Muscle layer of duodenum (tissue), 2 donors: Measurements from ENCODE around the gene KIF26B.

Source experiments
- H3K27ac ChIP-seq: one replicate; pipeline ENCODE4 v1.7.0; 2013; ENCODE audit warnings: mild to moderate bottlenecking, low read length
- H3K27me3 ChIP-seq: one replicate; pipeline ENCODE4 v1.7.0; 2013; ENCODE audit warnings: low read depth, mild to moderate bottlenecking, control low read depth, low read length
- H3K36me3 ChIP-seq, 2 donors: one replicate each; pipeline ENCODE4 v1.7.0; 2013; ENCODE audit warnings: low read length in 2 of 2, control low read depth in 1 of 2, mild to moderate bottlenecking in 1 of 2; ENCODE audit not compliant: insufficient read depth in 2 of 2, control insufficient read depth in 1 of 2
- H3K4me1 ChIP-seq, 2 donors: one replicate each; pipeline ENCODE4 v1.7.0; 2013; ENCODE audit warnings: low read length in 2 of 2, mild to moderate bottlenecking in 2 of 2, control low read depth in 1 of 2, moderate library complexity in 1 of 2; ENCODE audit not compliant: insufficient read depth in 2 of 2, control insufficient read depth in 1 of 2
- H3K4me3 ChIP-seq, 2 donors: one replicate each; pipeline ENCODE4 v1.7.0; 2013; ENCODE audit warnings: low read length in 2 of 2, low read depth in 1 of 2, mild to moderate bottlenecking in 1 of 2
- H3K9me3 ChIP-seq, 2 donors: one replicate each; pipeline ENCODE4 v1.7.0; 2013; ENCODE audit warnings: low read length in 2 of 2, control low read depth in 1 of 2, mild to moderate bottlenecking in 1 of 2; ENCODE audit not compliant: control insufficient read depth in 1 of 2
- donor health status: healthy.

Gene KIF26B

DNA sequence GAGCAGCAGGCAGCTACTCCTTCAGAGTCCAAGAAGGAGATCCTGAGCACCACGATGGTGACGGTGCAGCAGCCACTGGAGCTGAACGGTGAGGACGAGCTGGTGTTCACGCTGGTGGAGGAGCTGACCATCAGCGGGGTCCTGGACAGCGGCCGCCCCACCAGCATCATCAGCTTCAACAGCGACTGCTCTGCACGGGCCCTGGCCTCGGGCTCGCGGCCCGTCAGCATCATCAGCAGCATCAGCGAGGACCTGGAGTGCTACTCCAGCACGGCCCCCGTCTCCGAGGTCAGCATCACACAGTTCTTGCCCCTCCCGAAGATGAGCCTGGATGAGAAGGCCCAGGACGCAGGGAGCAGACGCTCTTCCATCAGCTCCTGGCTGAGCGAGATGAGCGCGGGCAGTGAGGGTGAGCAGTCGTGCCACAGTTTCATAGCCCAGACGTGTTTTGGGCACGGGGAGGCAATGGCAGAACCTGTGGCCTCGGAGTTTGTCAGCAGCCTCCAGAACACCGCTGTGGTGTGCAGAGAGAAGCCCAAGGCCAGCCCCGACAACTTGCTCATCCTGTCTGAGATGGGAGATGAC is 531.8 kb downstream of the KIF26B start:
- Histone ChIP-seq H3K27ac (no peak overlapping the region), H3K36me3 (no peaks in the 10 kb centered on the region), H3K27me3 (no peaks in the 10 kb centered on the region), H3K9me3 (no peaks in the 10 kb centered on the region), H3K4me3 (no peak overlapping the region), H3K4me1 (peaks cover 0 to 13% of the 10 kb centered on the region in 2 donors)

DNA sequence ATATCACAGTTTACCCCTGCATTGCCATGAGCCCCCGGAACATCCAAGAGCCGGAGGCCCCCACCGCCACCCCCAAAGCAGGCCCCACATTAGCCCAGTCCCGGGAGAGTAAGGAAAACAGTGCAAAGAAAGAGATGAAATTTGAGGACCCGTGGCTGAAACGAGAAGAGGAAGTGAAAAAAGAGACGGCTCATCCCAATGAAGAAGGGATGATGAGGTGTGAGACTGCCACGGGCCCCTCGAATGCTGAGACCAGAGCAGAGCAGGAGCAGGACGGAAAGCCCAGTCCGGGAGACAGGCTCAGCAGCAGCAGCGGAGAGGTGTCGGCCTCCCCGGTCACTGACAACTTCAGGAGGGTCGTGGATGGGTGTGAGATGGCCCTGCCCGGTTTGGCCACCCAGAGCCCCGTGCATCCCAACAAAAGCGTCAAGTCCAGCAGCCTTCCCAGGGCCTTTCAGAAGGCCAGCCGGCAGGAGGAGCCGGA is 532.4 kb downstream of the KIF26B start:
- no peaks in the 10 kb centered on the region for H3K9me3 ChIP-seq
- peaks cover 0 to 13% of the 10 kb centered on the region in 2 donors for H3K4me1 ChIP-seq
- H3K36me3 ChIP-seq: no peaks in the 10 kb centered on the region
- H3K27ac ChIP-seq: no peak overlapping the region
- H3K27me3 ChIP-seq: no peaks in the 10 kb centered on the region
- no peak overlapping the region for H3K4me3 ChIP-seq

DNA sequence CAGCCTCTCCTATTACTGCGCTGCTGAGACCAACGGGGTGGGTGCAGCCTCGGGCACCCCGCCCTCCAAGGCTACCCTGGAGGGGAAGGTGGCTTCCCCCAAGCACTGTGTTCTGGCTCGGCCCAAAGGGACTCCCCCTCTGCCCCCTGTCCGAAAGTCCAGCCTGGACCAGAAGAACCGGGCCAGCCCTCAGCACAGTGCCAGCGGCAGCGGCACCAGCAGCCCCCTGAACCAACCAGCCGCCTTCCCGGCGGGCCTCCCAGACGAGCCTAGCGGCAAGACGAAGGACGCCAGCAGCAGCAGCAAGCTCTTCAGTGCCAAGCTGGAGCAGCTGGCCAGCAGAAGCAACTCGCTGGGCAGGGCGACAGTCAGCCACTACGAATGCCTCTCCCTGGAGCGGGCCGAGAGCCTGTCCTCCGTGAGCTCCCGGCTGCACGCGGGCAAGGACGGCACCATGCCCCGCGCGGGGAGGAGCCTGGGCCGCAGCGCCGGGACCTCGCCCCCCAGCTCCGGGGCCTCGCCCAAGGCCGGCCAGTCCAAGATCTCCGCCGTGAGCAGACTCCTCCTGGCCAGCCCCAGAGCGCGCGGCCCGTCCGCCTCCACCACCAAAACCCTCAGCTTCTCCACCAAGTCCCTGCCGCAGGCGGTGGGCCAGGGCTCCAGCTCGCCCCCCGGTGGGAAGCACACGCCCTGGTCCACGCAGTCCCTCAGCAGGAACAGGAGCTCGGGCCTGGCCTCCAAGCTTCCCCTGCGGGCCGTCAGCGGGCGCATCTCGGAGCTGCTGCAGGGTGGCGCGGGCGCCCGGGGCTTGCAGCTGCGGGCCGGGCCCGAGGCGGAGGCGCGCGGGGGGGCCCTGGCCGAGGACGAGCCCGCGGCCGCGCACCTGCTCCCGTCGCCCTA is 533.1 kb downstream of the KIF26B start:
- no peaks in the 10 kb centered on the region for H3K9me3 ChIP-seq
- H3K27me3 ChIP-seq: no peaks in the 10 kb centered on the region
- no peak overlapping the region for H3K27ac ChIP-seq
- H3K4me3 ChIP-seq: no peak overlapping the region
- H3K4me1 ChIP-seq: peaks cover 0 to 13% of the 10 kb centered on the region in 2 donors
- H3K36me3 ChIP-seq: no peaks in the 10 kb centered on the region

DNA sequence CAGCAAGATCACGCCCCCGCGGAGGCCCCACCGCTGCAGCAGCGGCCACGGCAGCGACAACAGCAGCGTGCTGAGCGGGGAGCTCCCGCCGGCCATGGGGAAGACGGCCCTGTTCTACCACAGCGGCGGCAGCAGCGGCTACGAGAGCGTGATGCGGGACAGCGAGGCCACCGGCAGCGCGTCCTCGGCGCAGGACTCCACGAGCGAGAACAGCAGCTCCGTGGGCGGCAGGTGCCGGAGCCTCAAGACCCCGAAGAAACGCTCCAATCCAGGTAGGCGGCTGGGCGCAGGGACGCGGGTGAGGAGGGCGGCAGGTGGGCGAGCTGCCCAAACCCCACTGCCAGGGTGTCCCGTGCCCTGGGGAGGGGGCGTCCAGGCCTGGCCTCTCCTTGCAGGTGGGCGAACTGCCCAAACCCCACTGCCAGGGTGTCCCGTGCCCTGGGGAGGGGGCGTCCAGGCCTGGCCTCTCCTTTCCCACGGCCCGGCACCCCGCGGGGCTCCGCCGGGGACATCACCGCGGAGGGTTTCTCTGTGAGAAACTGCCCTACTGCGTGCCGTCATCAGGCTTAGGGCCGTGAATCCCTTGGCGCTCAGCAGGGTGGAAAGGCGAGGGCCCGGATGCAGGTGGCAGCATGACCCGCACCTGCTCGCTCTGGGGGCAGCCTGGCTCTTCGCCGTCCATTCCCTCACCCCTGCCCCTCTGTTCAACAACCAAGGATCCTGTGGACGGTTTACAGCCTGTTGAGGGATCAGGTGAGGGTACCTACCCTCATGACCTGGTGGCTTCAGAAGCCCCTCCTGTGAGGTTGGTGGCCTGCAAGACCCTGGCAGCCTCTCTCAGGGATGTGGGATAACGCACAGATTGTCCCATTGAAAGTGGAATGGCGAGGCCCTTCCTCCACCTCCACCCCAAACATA is 534.0 kb downstream of the KIF26B start:
- H3K4me3 ChIP-seq: no peak overlapping the region
- no peaks in the 10 kb centered on the region for H3K27me3 ChIP-seq
- no peak overlapping the region for H3K27ac ChIP-seq
- H3K9me3 ChIP-seq: no peaks in the 10 kb centered on the region
- H3K4me1 ChIP-seq: peaks cover 0 to 4% of the 10 kb centered on the region in 2 donors
- no peaks in the 10 kb centered on the region for H3K36me3 ChIP-seq

DNA sequence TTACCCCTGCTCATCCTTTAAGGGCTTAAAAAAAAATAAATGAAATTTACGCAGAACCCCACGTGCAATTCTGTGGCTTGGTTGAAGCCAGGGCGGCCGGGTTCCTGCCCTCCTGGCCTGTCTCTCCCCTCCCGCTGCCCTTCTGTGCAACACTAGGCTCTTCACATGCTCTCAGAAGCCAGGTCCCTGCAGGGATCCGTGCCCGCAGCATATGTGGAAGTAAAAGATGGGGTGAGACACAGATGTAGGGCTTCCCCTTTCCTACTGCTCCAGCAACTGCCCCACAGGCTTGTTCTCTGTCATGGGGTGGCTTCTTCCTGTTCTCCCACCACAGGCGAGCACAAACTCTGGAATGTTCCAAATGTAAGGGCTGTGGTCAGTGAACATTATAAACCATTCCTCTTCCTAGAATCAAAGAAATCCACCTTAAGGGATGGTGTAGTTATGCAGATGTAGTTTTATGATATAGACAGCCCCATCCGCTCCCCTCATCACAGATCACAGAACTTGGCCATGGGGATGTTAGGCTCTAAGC is 535.4 kb downstream of the KIF26B start:
- Histone ChIP-seq H3K9me3 (no peaks in the 10 kb centered on the region), H3K36me3 (no peaks in the 10 kb centered on the region), H3K4me3 (no peak overlapping the region), H3K27me3 (no peaks in the 10 kb centered on the region), H3K4me1 (no peaks in the 10 kb centered on the region), H3K27ac (no peak overlapping the region)

DNA sequence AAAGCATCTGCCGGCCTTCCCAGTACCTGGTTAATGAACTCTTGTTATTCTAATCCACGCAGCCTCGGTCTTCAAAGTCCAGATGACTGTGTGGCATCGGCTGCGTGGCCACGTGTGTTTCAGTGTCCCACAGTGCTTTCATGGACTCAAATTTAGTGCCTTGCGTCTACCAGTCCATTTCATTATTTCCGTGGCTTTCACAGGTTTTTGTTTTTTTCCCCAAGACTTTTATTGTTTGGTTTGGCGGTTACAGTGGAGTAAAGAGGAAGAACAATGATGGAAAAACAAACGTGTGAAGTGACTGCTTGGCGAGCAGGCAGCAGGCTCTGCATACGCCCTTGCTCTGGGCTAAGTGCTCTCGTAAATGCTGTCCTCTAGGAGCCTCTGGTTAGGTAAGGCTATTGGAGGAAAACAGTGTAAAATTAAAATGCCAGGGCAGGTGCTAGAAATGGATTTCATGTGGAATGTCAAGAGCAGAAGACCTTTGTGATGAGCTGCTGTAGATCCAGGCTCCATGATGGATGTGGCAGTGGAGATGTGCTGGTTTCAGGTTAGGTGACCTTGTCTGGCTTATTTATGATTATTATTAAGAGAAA is 536.3 kb downstream of the KIF26B start:
- no peak overlapping the region for H3K4me3 ChIP-seq
- no peaks in the 10 kb centered on the region for H3K36me3 ChIP-seq
- H3K27me3 ChIP-seq: no peaks in the 10 kb centered on the region
- H3K9me3 ChIP-seq: no peaks in the 10 kb centered on the region
- no peaks in the 10 kb centered on the region for H3K4me1 ChIP-seq
- no peak overlapping the region for H3K27ac ChIP-seq

DNA sequence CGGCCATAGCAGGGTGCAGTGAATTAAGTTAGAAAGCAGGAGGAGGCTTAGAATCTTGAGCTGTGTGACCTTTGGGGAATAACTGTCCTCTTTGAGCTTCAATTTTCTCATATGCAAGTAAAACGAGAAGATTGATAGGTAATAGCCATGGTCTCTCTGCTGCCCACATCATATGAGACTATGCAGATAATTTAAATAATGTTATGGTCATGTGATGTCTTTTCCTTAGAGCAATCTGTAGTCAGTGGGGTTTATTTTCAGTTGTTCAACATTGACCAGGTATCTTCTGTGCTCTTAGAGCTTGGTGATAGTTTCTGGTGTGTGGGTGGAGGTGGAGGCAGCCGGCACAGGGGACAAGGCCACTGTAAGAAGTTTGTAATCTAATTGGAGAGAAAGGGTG is 537.1 kb downstream of the KIF26B start:
- Histone ChIP-seq H3K27me3 (no peaks in the 10 kb centered on the region), H3K4me3 (no peak overlapping the region), H3K27ac (no peak overlapping the region), H3K9me3 (no peaks in the 10 kb centered on the region), H3K36me3 (no peaks in the 10 kb centered on the region), H3K4me1 (no peaks in the 10 kb centered on the region)

DNA sequence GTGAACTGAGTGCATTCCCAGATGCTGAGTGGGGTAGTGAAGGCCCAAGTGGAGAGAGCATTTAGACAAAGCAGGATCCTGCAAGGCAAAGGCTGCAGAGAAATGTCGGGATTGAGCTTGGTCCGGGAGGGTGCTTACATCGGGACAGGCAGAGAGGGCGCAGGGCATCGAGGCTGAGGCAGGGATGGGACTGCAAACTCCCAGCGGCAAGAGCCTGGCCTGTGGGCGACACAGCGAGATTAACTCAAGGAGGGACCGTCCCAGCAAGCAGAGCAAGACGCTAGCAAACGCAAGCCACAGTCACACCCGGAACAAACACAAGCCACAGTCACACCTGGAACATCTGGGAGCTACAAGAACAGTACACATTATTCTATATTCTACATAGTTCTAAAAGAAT is 537.5 kb downstream of the KIF26B start:
- no peaks in the 10 kb centered on the region for H3K36me3 ChIP-seq
- no peaks in the 10 kb centered on the region for H3K4me1 ChIP-seq
- no peaks in the 10 kb centered on the region for H3K27me3 ChIP-seq
- H3K27ac ChIP-seq: no peak overlapping the region
- H3K9me3 ChIP-seq: no peaks in the 10 kb centered on the region
- no peak overlapping the region for H3K4me3 ChIP-seq

DNA sequence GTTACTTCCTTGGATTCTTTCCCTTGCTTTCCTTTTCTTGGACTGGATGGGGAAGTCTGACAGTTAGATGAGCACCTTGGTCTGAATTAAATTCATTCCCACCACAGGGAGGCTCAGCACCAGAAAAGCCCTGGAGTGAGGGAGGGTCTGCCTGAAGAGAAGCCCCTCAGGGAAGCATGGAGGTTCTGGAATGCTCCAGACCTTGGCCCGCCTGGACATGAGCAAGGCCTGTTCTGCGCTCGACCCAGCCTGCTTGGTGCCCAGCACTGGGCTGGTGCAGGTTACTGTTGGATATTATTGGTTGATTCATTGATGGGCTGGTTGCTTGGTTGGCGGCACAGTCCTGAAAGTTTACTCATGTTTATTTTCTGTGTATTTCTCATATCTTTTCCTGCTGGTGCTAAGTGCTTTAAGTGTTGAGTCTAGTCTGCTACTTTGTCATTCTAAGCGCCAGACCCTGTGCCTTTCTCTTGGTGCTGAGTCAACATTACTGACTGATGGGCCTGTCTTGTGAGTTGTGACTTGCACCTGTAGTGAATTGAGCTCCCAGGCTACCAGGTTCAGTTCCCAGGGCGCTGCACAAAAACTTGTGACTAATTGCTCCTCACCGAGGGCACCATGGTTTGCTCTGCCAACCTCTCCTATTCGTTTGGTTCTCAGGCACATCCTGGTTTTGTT is 538.5 kb downstream of the KIF26B start:
- Histone ChIP-seq H3K4me3 (no peak overlapping the region), H3K27me3 (no peaks in the 10 kb centered on the region), H3K9me3 (no peaks in the 10 kb centered on the region), H3K36me3 (no peaks in the 10 kb centered on the region), H3K27ac (no peak overlapping the region), H3K4me1 (no peaks in the 10 kb centered on the region)

DNA sequence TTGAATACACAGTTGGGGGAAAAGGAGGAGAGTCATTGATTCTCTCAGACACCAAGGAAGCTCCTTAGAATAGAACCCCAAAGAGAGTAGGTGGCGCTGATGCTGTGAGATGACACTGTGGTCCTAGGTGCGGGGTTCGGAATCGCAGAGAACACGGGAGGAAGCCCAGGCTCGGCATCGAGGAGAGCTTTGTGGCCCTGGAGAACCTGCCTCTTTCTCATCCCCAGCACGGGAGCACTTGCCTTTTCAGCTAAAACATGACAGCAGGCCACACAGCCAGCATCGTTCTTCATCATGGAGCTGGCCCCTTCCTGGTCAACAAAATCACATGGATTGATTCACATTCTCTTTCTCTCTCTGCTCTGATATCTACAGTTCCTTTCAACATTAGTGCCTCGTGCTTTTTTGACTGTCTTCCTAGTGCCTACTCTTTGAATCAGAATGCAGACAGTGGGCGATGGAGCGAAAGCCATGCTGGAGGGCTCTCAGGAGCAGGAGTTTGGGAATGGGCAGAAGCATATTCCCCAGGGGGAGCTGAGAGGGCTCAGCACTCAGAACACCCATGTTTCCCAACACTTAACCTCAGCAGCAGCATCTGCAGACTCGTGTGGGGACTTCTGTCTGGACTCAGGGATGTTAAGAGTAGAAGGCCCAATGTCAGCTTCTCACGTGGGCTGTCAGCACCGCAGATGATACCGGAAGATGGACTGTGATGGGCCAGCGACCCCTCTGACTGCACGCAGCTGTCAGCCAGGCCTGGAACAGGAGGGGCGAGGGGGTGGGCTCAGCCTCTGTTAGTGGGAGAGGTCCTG is 539.4 kb downstream of the KIF26B start:
- H3K36me3 ChIP-seq: no peaks in the 10 kb centered on the region
- no peaks in the 10 kb centered on the region for H3K27me3 ChIP-seq
- no peaks in the 10 kb centered on the region for H3K4me1 ChIP-seq

More for the DNA sequence above, 539.4 kb downstream of the KIF26B start:
- Histone ChIP-seq H3K4me3 (no peak overlapping the region), H3K27ac (no peak overlapping the region), H3K9me3 (no peaks in the 10 kb centered on the region)
